Measurements from ENCODE around the gene AKR1C1.
"Not testable (repeated sequence)": the region's sequence is repeated elsewhere in the genome, so short reads cannot be mapped to it uniquely, and the experiment has no call there.

Gene AKR1C1

GRCh38 chr10:4984223-4984622 is 21.0 kb downstream of the AKR1C1 start:
- no peak overlapping the region for H3K4me3 ChIP-seq (replicated peaks; ENCODE audit: low read depth, low read length)
- TF ChIP-seq CTCF (IDR thresholded peaks at IDR 0.05; ENCODE audit: low read depth, low read length, missing control alignments) = no peak

GRCh38 chr10:4984971-4985594 is 21.9 kb downstream of the AKR1C1 start:
- no peak overlapping the region for H3K4me3 ChIP-seq (replicated peaks; ENCODE audit: low read depth, low read length)
- no peak for DNase-seq (ENCODE audit: extremely low read depth, low read depth)

More at GRCh38 chr10:4984223-4984622, 21.0 kb downstream of the AKR1C1 start:
- no peak for DNase-seq (ENCODE audit: extremely low read depth, low read depth)

GRCh38 chr10:4988000-4988641 is 24.9 kb downstream of the AKR1C1 start:
- not testable (repeated sequence) for H3K4me3 ChIP-seq (replicated peaks; ENCODE audit: low read depth, low read length); DNase-seq (ENCODE audit: extremely low read depth, low read depth)

More at GRCh38 chr10:4984971-4985594, 21.9 kb downstream of the AKR1C1 start:
- no peak for TF ChIP-seq CTCF (IDR thresholded peaks at IDR 0.05; ENCODE audit: low read depth, low read length, missing control alignments)

- TF ChIP-seq CTCF (IDR thresholded peaks at IDR 0.05; ENCODE audit: low read depth, low read length, missing control alignments) = no peak
- no peak overlapping the region for H3K4me3 ChIP-seq (replicated peaks; ENCODE audit: low read depth, low read length)
- no peak for DNase-seq (ENCODE audit: extremely low read depth, low read depth)
Observed at GRCh38 chr10:4990217-4990616, 27.0 kb downstream of the AKR1C1 start.

GRCh38 chr10:4991463-4991862 is 28.2 kb downstream of the AKR1C1 start:
- DNase-seq (ENCODE audit: extremely low read depth, low read depth) = not testable (repeated sequence)

GRCh38 chr10:4992564-4992963 is 29.3 kb downstream of the AKR1C1 start:
- H3K4me3 ChIP-seq (replicated peaks; ENCODE audit: low read depth, low read length); DNase-seq (ENCODE audit: extremely low read depth, low read depth): not testable (repeated sequence)

More at GRCh38 chr10:4991463-4991862, 28.2 kb downstream of the AKR1C1 start:
- H3K4me3 ChIP-seq (replicated peaks; ENCODE audit: low read depth, low read length) = not testable (repeated sequence)

GRCh38 chr10:4994260-4994659 is 31.0 kb downstream of the AKR1C1 start:
- H3K4me3 ChIP-seq (replicated peaks; ENCODE audit: low read depth, low read length) = not testable (repeated sequence)

GRCh38 chr10:4998671-4999070 is 35.5 kb downstream of the AKR1C1 start:
- DNase-seq (ENCODE audit: extremely low read depth, low read depth) = no peak
- no peak overlapping the region for H3K4me3 ChIP-seq (replicated peaks; ENCODE audit: low read depth, low read length)
- TF ChIP-seq CTCF (IDR thresholded peaks at IDR 0.05; ENCODE audit: low read depth, low read length, missing control alignments) = no peak

More at GRCh38 chr10:4994260-4994659, 31.0 kb downstream of the AKR1C1 start:
- DNase-seq (ENCODE audit: extremely low read depth, low read depth) = not testable (repeated sequence)

All from HFF-Myc (cell line).